H9 (cell line): ENCODE data around the gene WWC2. TPM values are rescaled to one million over a fixed set of nuclear protein-coding genes. Genes with fewer than 3 reads are reported as not detected.

Experiments used
- DNase-seq: peaks from one replicate; pipeline ENCODE4 v3.0.0-alpha.2; 2017
- H2AFZ ChIP-seq: one replicate; pipeline ENCODE4 v1.6.1; 2013; ENCODE audit warnings: mild to moderate bottlenecking, low read length, control low read depth, moderate library complexity
- H2AK5ac ChIP-seq: 2 replicates; pipeline ENCODE4 v1.6.1; 2013; ENCODE audit warnings: low read length, control low read depth, mixed read lengths; ENCODE audit not compliant: insufficient read length
- H2BK120ac ChIP-seq: one replicate; pipeline ENCODE4 v1.6.1; 2013; ENCODE audit warnings: low read depth, mild to moderate bottlenecking, low read length, control low read depth, inconsistent platforms; ENCODE audit not compliant: poor library complexity, severe bottlenecking
- H2BK12ac ChIP-seq: 2 replicates; pipeline ENCODE4 v1.6.1; 2013; ENCODE audit warnings: low read length, control low read depth, mixed read lengths, low read depth; ENCODE audit not compliant: insufficient read length
- H2BK15ac ChIP-seq: 2 replicates; pipeline ENCODE4 v1.6.1; 2013; ENCODE audit warnings: low read depth, low read length, control low read depth
- H2BK20ac ChIP-seq: one replicate; pipeline ENCODE4 v1.6.1; 2013; ENCODE audit warnings: low read depth, mild to moderate bottlenecking, low read length, control low read depth, inconsistent platforms; ENCODE audit not compliant: poor library complexity, severe bottlenecking
- H2BK5ac ChIP-seq: 2 replicates; pipeline ENCODE4 v1.6.1; 2013; ENCODE audit warnings: low read length, control low read depth, mixed read lengths; ENCODE audit not compliant: insufficient read length
- H3K14ac ChIP-seq: 2 replicates; pipeline ENCODE4 v1.6.1; 2013; ENCODE audit warnings: low read length, control low read depth; ENCODE audit not compliant: insufficient read depth
- H3K18ac ChIP-seq: 2 replicates; pipeline ENCODE4 v1.6.1; 2013; ENCODE audit warnings: low read depth, mild to moderate bottlenecking, mixed read lengths, low read length, control low read depth; ENCODE audit not compliant: insufficient read length
- H3K23ac ChIP-seq: 2 replicates; pipeline ENCODE4 v1.6.1; 2013; ENCODE audit warnings: low read length, control low read depth, mixed read lengths, low read depth; ENCODE audit not compliant: insufficient read length
- H3K23me2 ChIP-seq: 2 replicates; pipeline ENCODE4 v1.6.1; 2013; ENCODE audit warnings: low read depth, mild to moderate bottlenecking, mixed read lengths, low read length, control low read depth; ENCODE audit not compliant: insufficient read length, poor library complexity, severe bottlenecking
- H3K27ac ChIP-seq: 2 replicates; pipeline ENCODE4 v1.5.1; 2013; ENCODE audit warnings: low read length, control low read depth, mixed read lengths, low read depth; ENCODE audit not compliant: insufficient read length
- H3K27me3 ChIP-seq: 2 replicates; pipeline ENCODE4 v1.6.1; 2013; ENCODE audit warnings: low read length, control low read depth, inconsistent platforms; ENCODE audit not compliant: insufficient read depth
- H3K4ac ChIP-seq: 2 replicates; pipeline ENCODE4 v1.6.1; 2013; ENCODE audit warnings: low read depth, mild to moderate bottlenecking, control low read depth, inconsistent platforms, low read length, moderate library complexity
- H3K4me1 ChIP-seq: 2 replicates; pipeline ENCODE4 v1.6.1; 2013; ENCODE audit warnings: low read length, control low read depth, inconsistent platforms; ENCODE audit not compliant: insufficient read depth
- H3K4me2 ChIP-seq: 2 replicates; pipeline ENCODE4 v1.6.1; 2013; ENCODE audit warnings: low read length, control low read depth, mixed read lengths; ENCODE audit not compliant: insufficient read length, insufficient read depth
- H3K56ac ChIP-seq: 2 replicates; pipeline ENCODE4 v1.6.1; 2013; ENCODE audit warnings: low read depth, mild to moderate bottlenecking, mixed read lengths, low read length, control low read depth; ENCODE audit not compliant: insufficient read length
- H3K79me1 ChIP-seq: 2 replicates; pipeline ENCODE4 v1.6.1; 2013; ENCODE audit warnings: low read depth, mild to moderate bottlenecking, moderate library complexity, low read length, control low read depth, inconsistent platforms; ENCODE audit not compliant: insufficient read depth, poor library complexity, severe bottlenecking
- H3K79me2 ChIP-seq: 2 replicates; pipeline ENCODE4 v1.6.1; 2013; ENCODE audit warnings: low read length, control low read depth, inconsistent platforms; ENCODE audit not compliant: insufficient read depth
- H3K9ac ChIP-seq: 2 replicates; pipeline ENCODE4 v1.6.1; 2013; ENCODE audit warnings: low read length, control low read depth, mixed read lengths; ENCODE audit not compliant: insufficient read length; ENCODE audit errors: extremely low read depth
- H3K9me3 ChIP-seq: one replicate; pipeline ENCODE4 v1.6.1; 2013; ENCODE audit warnings: low read depth, low read length, inconsistent platforms; ENCODE audit not compliant: control insufficient read depth
- H3T11ph ChIP-seq: one replicate; pipeline ENCODE4 v1.6.1; 2013; ENCODE audit warnings: mild to moderate bottlenecking, low read length, control low read depth, inconsistent platforms
- H4K20me1 ChIP-seq: one replicate; pipeline ENCODE4 v1.6.1; 2013; ENCODE audit not compliant: control insufficient read depth, insufficient read length, insufficient read depth
- H4K5ac ChIP-seq: 2 replicates; pipeline ENCODE4 v1.6.1; 2013; ENCODE audit warnings: low read depth, mild to moderate bottlenecking, mixed read lengths, low read length, control low read depth; ENCODE audit not compliant: insufficient read length
- H4K8ac ChIP-seq: replicated peaks from 2 replicates; pipeline ENCODE4 v1.6.1; 2013; ENCODE audit warnings: low read length, control low read depth, mixed read lengths, low read depth; ENCODE audit not compliant: insufficient read length
- H4K91ac ChIP-seq: 2 replicates; pipeline ENCODE4 v1.6.1; 2013; ENCODE audit warnings: low read depth, mild to moderate bottlenecking, moderate library complexity, mixed read lengths, low read length, control low read depth; ENCODE audit not compliant: insufficient read length
- H3K27ac Mint-ChIP-seq, 3 experiments: 2 replicates in 2 of 3; 3 replicates in 1 of 3; pipeline ENCODE4 v1.8.0; 2020 to 2021; ENCODE audit warnings: mixed read lengths in 3 of 3, mild to moderate bottlenecking in 1 of 3, moderate library complexity in 1 of 3
- H3K27me3 Mint-ChIP-seq: 2 replicates; pipeline ENCODE4 v1.8.0; 2021; ENCODE audit warnings: low read depth, mild to moderate bottlenecking, moderate library complexity, mixed read lengths
- H3K36me3 Mint-ChIP-seq, 3 experiments: 2 replicates in 2 of 3; 3 replicates in 1 of 3; pipeline ENCODE4 v1.8.0; 2020 to 2021; ENCODE audit warnings: low read depth in 3 of 3, mixed read lengths in 3 of 3; ENCODE audit not compliant: insufficient read depth in 1 of 3
- H3K4me1 Mint-ChIP-seq, 2 experiments: 2 replicates each; pipeline ENCODE4 v1.8.0; 2020; ENCODE audit warnings: mixed read lengths in 2 of 2
- H3K4me3 Mint-ChIP-seq, 2 experiments: 2 replicates in 1 of 2; 3 replicates in 1 of 2; pipeline ENCODE4 v1.8.0; 2020 to 2021; ENCODE audit warnings: mild to moderate bottlenecking in 2 of 2, mixed read lengths in 2 of 2, moderate library complexity in 1 of 2
- H3K9me3 Mint-ChIP-seq, 2 experiments: 2 replicates in 1 of 2; 3 replicates in 1 of 2; pipeline ENCODE4 v1.8.0; 2020; ENCODE audit warnings: mild to moderate bottlenecking in 2 of 2, mixed read lengths in 2 of 2, moderate library complexity in 1 of 2
- CTCF ChIP-seq: fragments of 200-600 bp; sonication (generic); conservative IDR thresholded peaks from 3 replicates; pipeline ENCODE4 v1.8.0; 2021; ENCODE audit warnings: antibody characterized with exemption, mild to moderate bottlenecking
- whole genome bisulfite sequencing: extraction: QIAGEN DNeasy Blood & Tissue Kit; methylation state at CpG from one replicate; pipeline ENCODE4 v1.1.7; 2013; ENCODE audit warnings: missing lambda C conversion rate, low lambda C conversion rate, mixed read lengths; ENCODE audit not compliant: insufficient read length; ENCODE audit errors: extremely low coverage; 5-methylcytosine and 5-hydroxymethylcytosine counted together
- total RNA-seq: library from RNA; stranded (reverse); gene quantifications from 2 replicates; pipeline ENCODE4 v1.2.1, GENCODE V29; 2021

The WWC2 gene
- total RNA-seq, 1 experiment from 2014 or later: 106 TPM

GRCh38 chr4:183200453-183200852 lies 101.4 kb downstream of the WWC2 start:
- Mint-ChIP-seq H3K9me3 (no peaks in the 10 kb centered on the region), H3K4me3 (no peak overlapping the region), H3K36me3 (peaks cover 17 to 23% (median 19%) of the 10 kb centered on the region in 3 experiments; a peak in 6 of 7 replicates), H3K4me1 (peaks cover 22 to 25% of the 10 kb centered on the region in 2 experiments), H3K27ac (peak overlapping the region in 2 of 3 experiments; percentile 0 to 14; a peak in 3 of 7 replicates), H3K27me3 (no peaks in the 10 kb centered on the region)
- H4K20me1 ChIP-seq: no peaks in the 10 kb centered on the region
- no peak overlapping the region for H2BK120ac ChIP-seq
- no peak overlapping the region for H2AK5ac ChIP-seq
- H2AFZ ChIP-seq: no peak overlapping the region
- peaks cover 11% of the 10 kb centered on the region; the same call in 1 of the 2 replicates for H3K79me2 ChIP-seq
- H3K18ac ChIP-seq: no peak overlapping the region
- H3K23me2 ChIP-seq: no peaks in the 10 kb centered on the region
- H2BK5ac ChIP-seq: no peak overlapping the region
- no peak overlapping the region for H3K14ac ChIP-seq
- H3K9me3 ChIP-seq: no peaks in the 10 kb centered on the region
- H3K56ac ChIP-seq: no peak overlapping the region
- no peak overlapping the region for H3K23ac ChIP-seq
- H3K79me1 ChIP-seq: peaks cover 3% of the 10 kb centered on the region
- no peak overlapping the region for H3T11ph ChIP-seq
- WGBS: no CpG with 5 or more reads among the region's 4 CpGs
- no peak overlapping the region for H4K91ac ChIP-seq
- no peaks in the 10 kb centered on the region for H3K27me3 ChIP-seq
- H4K8ac ChIP-seq: no peak overlapping the region
- no peak overlapping the region for H2BK15ac ChIP-seq
- H3K9ac ChIP-seq: no peak overlapping the region
- H3K4me1 ChIP-seq: no peaks in the 10 kb centered on the region; the same call in 1 of the 2 replicates
- no peak for TF ChIP-seq CTCF
- no peak overlapping the region for H4K5ac ChIP-seq
- H3K27ac ChIP-seq: no peak overlapping the region
- no peak overlapping the region for H2BK12ac ChIP-seq
- DNase-seq: no peak
- no peak overlapping the region for H2BK20ac ChIP-seq
- H3K4me2 ChIP-seq: no peak overlapping the region
- no peak overlapping the region for H3K4ac ChIP-seq
